Calu3 (cell line): ENCODE data around the gene PPP2CA. TPM values are rescaled to one million over a fixed set of nuclear protein-coding genes. Genes with fewer than 3 reads are reported as not detected.
A peak's percentile ranks its signal among the peaks of the same experiment; 100 is the strongest.
"Not testable (repeated sequence)": the region's sequence is repeated elsewhere in the genome, so short reads cannot be mapped to it uniquely, and the experiment has no call there.

Source experiments
- BruUV-seq: library from RNA; stranded (reverse); fragments of 400-500 nt; replicated peaks from 2 replicates; lab custom pipeline; 2021; lab: Mats Ljungman, UMichigan
- CTCF ChIA-PET: fragments of 300-600 bp; sonication (Branson Sonifier 250); formaldehyde crosslinking; loops from one replicate; lab custom pipeline; 2022; ENCODE audit warnings: antibody characterized with exemption; lab: Charles Lee
- DNase-seq: peaks from one replicate; pipeline ENCODE4 v3.0.0; 2022
- H3K27ac Mint-ChIP-seq: one replicate; pipeline ENCODE4 v1.8.0; 2022; ENCODE audit warnings: mixed read lengths; ENCODE audit not compliant: unreplicated experiment
- H3K27me3 Mint-ChIP-seq: one replicate; pipeline ENCODE4 v1.8.0; 2022; ENCODE audit warnings: mixed read lengths; ENCODE audit not compliant: unreplicated experiment
- H3K36me3 Mint-ChIP-seq: one replicate; pipeline ENCODE4 v1.8.0; 2022; ENCODE audit warnings: mild to moderate bottlenecking, moderate library complexity, mixed read lengths; ENCODE audit not compliant: insufficient read depth, unreplicated experiment
- H3K4me1 Mint-ChIP-seq: one replicate; pipeline ENCODE4 v1.8.0; 2022; ENCODE audit warnings: mild to moderate bottlenecking, low read depth, mixed read lengths; ENCODE audit not compliant: unreplicated experiment
- H3K4me3 Mint-ChIP-seq: one replicate; pipeline ENCODE4 v1.8.0; 2022; ENCODE audit warnings: mild to moderate bottlenecking, low read depth, moderate library complexity, mixed read lengths; ENCODE audit not compliant: unreplicated experiment
- H3K9me3 Mint-ChIP-seq: one replicate; pipeline ENCODE4 v1.8.0; 2022; ENCODE audit warnings: low read depth, mixed read lengths; ENCODE audit not compliant: unreplicated experiment
- CTCF ChIP-seq: fragments of 200-600 bp; IDR thresholded peaks from one replicate; pipeline ENCODE4 v1.8.0; 2022; ENCODE audit warnings: antibody characterized with exemption; ENCODE audit not compliant: unreplicated experiment
- intact Hi-C: fragments of 100-400 bp; cut with micrococcal nuclease; formaldehyde crosslinking; loops from one replicate; pipeline ENCODE4 v1.10.0; 2022; ENCODE audit not compliant: unreplicated experiment
- total RNA-seq: library from RNA; stranded (reverse); gene quantifications from 2 replicates; pipeline ENCODE4 v1.2.3, GENCODE V29; 2022

Gene PPP2CA
- total RNA-seq, 1 experiment from 2014 or later: 260 TPM

- Mint-ChIP-seq H3K4me3 (no peak overlapping the region), H3K4me1 (peaks cover 23% of the 10 kb centered on the region), H3K9me3 (no peaks in the 10 kb centered on the region), H3K27ac (peak overlapping the region; percentile 27), H3K27me3 (no peaks in the 10 kb centered on the region), H3K36me3 (no peaks in the 10 kb centered on the region)
- no peak for DNase-seq
- BruUV-seq: no TSS peak
- no peak for TF ChIP-seq CTCF
- intact Hi-C loops: no loop called here
- CTCF ChIA-PET: interaction anchor here (0.7 to 1.0 kb wide), 3 partner anchors 8 to 17 kb away, joined by 3 to 5 read pairs (median 4); no protein-coding TSS in a partner anchor
These were observed 42.2 kb upstream of the PPP2CA start for GRCh38 chr5:134268019-134268601.

- Mint-ChIP-seq H3K4me3 (no peak overlapping the region), H3K9me3 (no peaks in the 10 kb centered on the region), H3K36me3 (peaks cover 4% of the 10 kb centered on the region), H3K27ac (peak overlapping the region; percentile 27), H3K4me1 (peaks cover 29% of the 10 kb centered on the region), H3K27me3 (no peaks in the 10 kb centered on the region)
- CTCF ChIA-PET: interaction anchor here (0.9 to 1.0 kb wide), 2 partner anchors 9 to 15 kb away, joined by 3 to 4 read pairs; no protein-coding TSS in a partner anchor
- BruUV-seq: no TSS peak
- TF ChIP-seq CTCF: no peak
- no peak for DNase-seq
- intact Hi-C loops: no loop called here
These were observed 41.6 kb upstream of the PPP2CA start for GRCh38 chr5:134267366-134268018.

DNA sequence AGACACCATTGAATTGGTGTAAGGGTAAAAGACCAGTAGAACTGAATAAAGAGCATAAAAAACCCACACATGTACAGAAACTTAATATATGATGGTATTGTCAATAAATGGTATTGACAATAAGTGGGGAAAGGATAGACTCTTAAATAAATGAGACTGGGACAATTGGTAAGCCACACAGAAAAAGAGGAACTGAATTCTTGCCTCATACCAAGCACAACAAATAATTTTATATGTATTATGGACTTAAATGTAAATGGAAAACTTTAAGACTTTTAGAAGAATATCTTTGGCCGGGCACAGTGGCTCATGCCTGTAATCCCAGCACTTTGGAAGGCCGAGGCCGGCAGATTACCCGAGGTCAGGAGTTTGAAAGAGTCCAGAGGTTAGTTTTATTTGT is 37.9 kb upstream of the PPP2CA start:
- intact Hi-C loops: no loop called here

GRCh38 chr5:134262629-134263028 is 36.8 kb upstream of the PPP2CA start:
- Mint-ChIP-seq H3K27ac (peak overlapping the region; percentile 17), H3K4me1 (peaks cover 34% of the 10 kb centered on the region)
- H3K27me3 Mint-ChIP-seq, intact Hi-C loops, H3K4me3 Mint-ChIP-seq, H3K36me3 Mint-ChIP-seq, H3K9me3 Mint-ChIP-seq, CTCF ChIA-PET, BruUV-seq: not testable (repeated sequence)
- peak; percentile 74 for DNase-seq

More for the DNA sequence above, 37.9 kb upstream of the PPP2CA start:
- DNase-seq: no peak
- no TSS peak for BruUV-seq
- no peak overlapping the region for H3K27ac Mint-ChIP-seq
- peaks cover 7% of the 10 kb centered on the region for H3K36me3 Mint-ChIP-seq
- H3K9me3 Mint-ChIP-seq: no peaks in the 10 kb centered on the region
- peaks cover 43% of the 10 kb centered on the region for H3K4me1 Mint-ChIP-seq
- no peak overlapping the region for H3K4me3 Mint-ChIP-seq
- CTCF ChIA-PET: no interaction called here
- no peaks in the 10 kb centered on the region for H3K27me3 Mint-ChIP-seq
- no peak for TF ChIP-seq CTCF
